HCT116 (cell line): ENCODE measurements around the gene TAS1R2. TPM values are rescaled to one million over a fixed set of nuclear protein-coding genes. Genes with fewer than 3 reads are reported as not detected.

ENCODE experiments used
- ATAC-seq: fragments of 200-7000 bp; cut with Tn5 transposase; 2 replicates; pipeline ENCODE4 v1.9.1; 2020; ENCODE audit warnings: mild to moderate bottlenecking, moderate library complexity
- BruUV-seq: library from RNA; stranded (reverse); fragments of 400-500 nt; replicated peaks from 2 replicates; lab custom pipeline; 2021; lab: Mats Ljungman, UMichigan
- CTCF ChIA-PET: fragments of 300-600 bp; sonication (Branson Sonifier 250); formaldehyde crosslinking; loops from one replicate; lab custom pipeline; 2021; ENCODE audit warnings: antibody characterized with exemption; lab: Charles Lee
- POLR2A ChIA-PET: fragments of 300-600, 350-600 bp; sonication (Branson Sonifier 250); formaldehyde crosslinking; loops from one replicate; lab custom pipeline; 2021; ENCODE audit warnings: antibody characterized with exemption; lab: Charles Lee
- RAD21 ChIA-PET, 2 experiments: fragments of 300-600 bp; sonication (Branson Sonifier 250); formaldehyde crosslinking; loops; one replicate each; lab custom pipeline; 2023; ENCODE audit warnings: low total read pairs in 2 of 2; ENCODE audit not compliant: uncharacterized antibody in 2 of 2, unreplicated experiment in 2 of 2, low non-redundant PET in 1 of 2; lab: Charles Lee
- DNase-seq: peaks from one replicate; pipeline ENCODE4 v3.0.0-alpha.2; 2010; ENCODE audit warnings: low read depth, low spot score
- H2AFZ ChIP-seq: fragments of 200-600 bp; shearing (Covaris generic), sonication (generic); 2 replicates; pipeline ENCODE4 v1.6.1; 2017; ENCODE audit warnings: low read depth, mixed run types, mixed read lengths, antibody characterized with exemption, low read length; ENCODE audit not compliant: poor library complexity, severe bottlenecking
- H3K27ac ChIP-seq: 2 replicates; pipeline ENCODE4 v1.5.1; 2012; ENCODE audit warnings: low read depth, low read length
- H3K27me3 ChIP-seq: fragments of 200-600 bp; sonication (generic); 2 replicates; pipeline ENCODE4 v1.6.1; 2016; ENCODE audit warnings: mixed run types, low read length, mixed read lengths; ENCODE audit not compliant: insufficient read depth
- H3K36me3 ChIP-seq, 2 experiments: fragments of 200-500 bp in 1 of 2; fragments of 200-600 bp in 1 of 2; sonication (Bioruptor generic) in 1 of 2; sonication (generic) in 1 of 2; 2 replicates each; pipeline versions ENCODE4 v1.5.1 to v1.6.1; 2014 to 2016; ENCODE audit warnings: low read length in 2 of 2, inconsistent platforms in 1 of 2, mixed read lengths in 1 of 2, mixed run types in 1 of 2; ENCODE audit not compliant: insufficient read depth in 2 of 2, control insufficient read depth in 1 of 2
- H3K4me1 ChIP-seq, 2 experiments: fragments of 200-600 bp in 1 of 2; sonication (generic) in 1 of 2; 2 replicates each; pipeline versions ENCODE4 v1.5.1 to v1.6.1; 2012 to 2017; ENCODE audit warnings: low read length in 2 of 2, inconsistent platforms in 1 of 2, mild to moderate bottlenecking in 1 of 2, mixed read lengths in 1 of 2, mixed run types in 1 of 2, moderate library complexity in 1 of 2; ENCODE audit not compliant: insufficient read depth in 2 of 2, control insufficient read depth in 1 of 2
- H3K4me2 ChIP-seq: fragments of 200-600 bp; sonication (generic); 2 replicates; pipeline ENCODE4 v1.6.1; 2017; ENCODE audit warnings: mixed run types, low read length, mixed read lengths
- H3K4me3 ChIP-seq, 2 experiments: fragments of 200-600 bp in 1 of 2; sonication (generic) in 1 of 2; replicated peaks in 1 of 2; 2 replicates each; pipeline ENCODE4 v1.5.1; 2011 to 2016; ENCODE audit warnings: low read length in 2 of 2, control low read depth in 1 of 2, low read depth in 1 of 2, mild to moderate bottlenecking in 1 of 2, mixed read lengths in 1 of 2, mixed run types in 1 of 2
- H3K79me2 ChIP-seq: fragments of 200-600 bp; sonication (generic); 2 replicates; pipeline ENCODE4 v1.6.1; 2017; ENCODE audit warnings: mild to moderate bottlenecking, mixed run types, low read length, moderate library complexity, mixed read lengths; ENCODE audit not compliant: insufficient read depth
- H3K9ac ChIP-seq: fragments of 200-600 bp; sonication (generic); 2 replicates; pipeline ENCODE4 v1.6.1; 2016; ENCODE audit warnings: low read length, mixed read lengths
- H3K9me2 ChIP-seq: fragments of 200-600 bp; sonication (generic), shearing (Covaris generic); 2 replicates; pipeline ENCODE4 v1.6.1; 2017; ENCODE audit warnings: mixed run types, mild to moderate bottlenecking, moderate library complexity; ENCODE audit not compliant: insufficient read depth
- H3K9me3 ChIP-seq, 2 experiments: fragments of 200-500 bp in 1 of 2; fragments of 200-600 bp in 1 of 2; sonication (Bioruptor generic) in 1 of 2; sonication (generic) in 1 of 2; 2 replicates each; pipeline ENCODE4 v1.6.1; 2014 to 2017; ENCODE audit warnings: low read length in 2 of 2, mixed read lengths in 2 of 2, inconsistent platforms in 1 of 2, low read depth in 1 of 2, mild to moderate bottlenecking in 1 of 2, mixed run types in 1 of 2, moderate library complexity in 1 of 2; ENCODE audit not compliant: control insufficient read depth in 1 of 2, insufficient read depth in 1 of 2
- H4K20me1 ChIP-seq: fragments of 200-600 bp; sonication (generic), shearing (Covaris generic); 2 replicates; pipeline ENCODE4 v1.6.1; 2017; ENCODE audit warnings: mixed run types, mild to moderate bottlenecking, moderate library complexity; ENCODE audit not compliant: insufficient read depth
- CEBPB ChIP-seq: IDR thresholded peaks from 2 replicates; pipeline ENCODE4 v1.6.1; 2012; ENCODE audit warnings: low read depth
- EGR1 ChIP-seq: IDR thresholded peaks from 2 replicates; pipeline ENCODE4 v1.6.1; 2012; ENCODE audit warnings: low read depth
- ELF1 ChIP-seq: IDR thresholded peaks from 2 replicates; pipeline ENCODE4 v1.6.1; 2012; ENCODE audit warnings: low read depth, borderline replicate concordance
- EZH2 ChIP-seq: fragments of 200-600 bp; sonication (generic); IDR thresholded peaks from 2 replicates; pipeline ENCODE4 v1.6.1; 2017; ENCODE audit warnings: antibody characterized with exemption, mixed run types
- EZH2phosphoT487 ChIP-seq: fragments of 200-600 bp; IDR thresholded peaks from 2 replicates; pipeline ENCODE4 v1.6.1; 2018; ENCODE audit warnings: antibody characterized with exemption, borderline replicate concordance
- JUND ChIP-seq: IDR thresholded peaks from 2 replicates; pipeline ENCODE4 v1.6.1; 2012
- POLR2A ChIP-seq: IDR thresholded peaks from 2 replicates; pipeline ENCODE4 v1.7.0; 2011; ENCODE audit warnings: borderline replicate concordance; ENCODE audit not compliant: insufficient read depth, insufficient read length; ENCODE audit errors: extremely low read depth
- POLR2AphosphoS5 ChIP-seq: IDR thresholded peaks from 2 replicates; pipeline ENCODE4 v1.6.1; 2011; ENCODE audit warnings: mild to moderate bottlenecking, low read depth, low read length, moderate library complexity
- RAD21 ChIP-seq: IDR thresholded peaks from 2 replicates; pipeline ENCODE4 v1.6.1; 2012; ENCODE audit warnings: low read depth, mild to moderate bottlenecking
- SRF ChIP-seq: IDR thresholded peaks from 2 replicates; pipeline ENCODE4 v1.6.1; 2012; ENCODE audit warnings: low read depth
- YY1 ChIP-seq: IDR thresholded peaks from 2 replicates; pipeline ENCODE4 v1.6.1; 2011; ENCODE audit warnings: low read length, low read depth, moderate library complexity, mild to moderate bottlenecking; ENCODE audit not compliant: insufficient replicate concordance; ENCODE audit errors: extremely low read depth
- ZNF274 ChIP-seq: fragments of 200-500 bp; sonication (Bioruptor generic); IDR thresholded peaks from 2 replicates; pipeline ENCODE4 v1.6.1; 2014; ENCODE audit warnings: mild to moderate bottlenecking, low read depth, low read length, inconsistent platforms
- intact Hi-C: fragments of 100-400 bp; cut with micrococcal nuclease; formaldehyde crosslinking; loops from 2 replicates; pipeline ENCODE4 v1.10.0; 2022
- total RNA-seq: library from RNA; stranded (reverse); gene quantifications from one replicate; pipeline ENCODE4 v1.2.1, GENCODE V29; 2021; ENCODE audit not compliant: unreplicated experiment
- TF ChIP-seq, protein P1 (sequence below): IDR thresholded peaks from 2 replicates; pipeline ENCODE4 v1.6.1; 2012
- TF ChIP-seq, protein P2 (sequence below): IDR thresholded peaks from 2 replicates; pipeline ENCODE4 v1.6.1; 2011; ENCODE audit warnings: mild to moderate bottlenecking, low read length, moderate library complexity; ENCODE audit not compliant: insufficient replicate concordance; ENCODE audit errors: extremely low read depth
- TF ChIP-seq, protein P3 (sequence below), 3 experiments: fragments of 200-600 bp in 1 of 3; sonication (generic) in 1 of 3; IDR thresholded peaks in 2 of 3; conservative IDR thresholded peaks in 1 of 3; 2 replicates each; pipeline ENCODE4 v1.5.1; 2012 to 2017; ENCODE audit warnings: low read depth in 2 of 3, low read length in 2 of 3, antibody characterized with exemption in 1 of 3, borderline replicate concordance in 1 of 3, control low read depth in 1 of 3, mild to moderate bottlenecking in 1 of 3, mixed read lengths in 1 of 3, mixed run types in 1 of 3, moderate library complexity in 1 of 3; ENCODE audit not compliant: insufficient read depth in 1 of 3

The TAS1R2 gene
- total RNA-seq, 1 experiment from 2014 or later, result not detected

DNA sequence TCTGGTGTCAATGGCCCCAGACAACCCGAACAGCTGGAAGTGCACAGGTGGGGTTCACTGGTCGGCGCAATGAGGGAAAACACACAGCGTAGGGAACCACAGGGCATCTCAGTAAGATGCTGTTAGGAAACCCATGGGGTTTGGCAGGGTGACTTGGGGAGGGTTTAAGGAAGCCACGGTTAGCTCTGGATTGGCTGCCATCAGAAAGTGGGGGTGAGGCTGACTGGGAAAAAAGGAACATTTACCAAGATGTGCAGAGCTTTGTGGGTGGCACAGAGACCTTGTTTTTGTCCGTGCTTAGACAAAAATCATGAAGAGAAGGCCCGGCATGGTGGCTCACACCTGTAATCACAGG, 31.9 kb upstream of the TAS1R2 start:
- RAD21 ChIA-PET, result no interaction called here
- ATAC-seq, result no peak
- CTCF ChIA-PET, result interaction anchor here (0.6 to 1.6 kb wide), 3 partner anchors 12 to 345 kb away, joined by 3 to 6 read pairs (median 5); partner anchors contain the start of gene ALDH4A1
- Histone ChIP-seq H3K9me2 (no peaks in the 10 kb centered on the region), H3K27me3 (no peaks in the 10 kb centered on the region), H3K4me1 (0 out of 4 replicates have a peak, but pooled peaks cover 0 to under 1% of the 10 kb centered on the region in 2 experiments), H3K79me2 (no peaks in the 10 kb centered on the region), H3K9me3 (no peaks in the 10 kb centered on the region), H3K4me3 (no peak overlapping the region), H4K20me1 (no peaks in the 10 kb centered on the region), H3K4me2 (no peak overlapping the region), H3K27ac (no peak overlapping the region), H3K36me3 (no peaks in the 10 kb centered on the region), H2AFZ (no peak overlapping the region), H3K9ac (no peak overlapping the region)
- intact Hi-C loops, result no loop called here
- POLR2A ChIA-PET, result no interaction called here
- DNase-seq, result no peak
- no TSS peak for BruUV-seq
- TF ChIP-seq SRF, result no peak
- TF ChIP-seq RAD21, result no peak
- no peak for TF ChIP-seq EZH2
- TF ChIP-seq POLR2A, result no peak
- TF ChIP-seq, protein P1, sequence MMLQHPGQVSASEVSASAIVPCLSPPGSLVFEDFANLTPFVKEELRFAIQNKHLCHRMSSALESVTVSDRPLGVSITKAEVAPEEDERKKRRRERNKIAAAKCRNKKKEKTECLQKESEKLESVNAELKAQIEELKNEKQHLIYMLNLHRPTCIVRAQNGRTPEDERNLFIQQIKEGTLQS, result no peak
- no peak for TF ChIP-seq EGR1
- TF ChIP-seq CEBPB, result no peak
- no peak for TF ChIP-seq ZNF274
- no peak for TF ChIP-seq POLR2AphosphoS5

DNA sequence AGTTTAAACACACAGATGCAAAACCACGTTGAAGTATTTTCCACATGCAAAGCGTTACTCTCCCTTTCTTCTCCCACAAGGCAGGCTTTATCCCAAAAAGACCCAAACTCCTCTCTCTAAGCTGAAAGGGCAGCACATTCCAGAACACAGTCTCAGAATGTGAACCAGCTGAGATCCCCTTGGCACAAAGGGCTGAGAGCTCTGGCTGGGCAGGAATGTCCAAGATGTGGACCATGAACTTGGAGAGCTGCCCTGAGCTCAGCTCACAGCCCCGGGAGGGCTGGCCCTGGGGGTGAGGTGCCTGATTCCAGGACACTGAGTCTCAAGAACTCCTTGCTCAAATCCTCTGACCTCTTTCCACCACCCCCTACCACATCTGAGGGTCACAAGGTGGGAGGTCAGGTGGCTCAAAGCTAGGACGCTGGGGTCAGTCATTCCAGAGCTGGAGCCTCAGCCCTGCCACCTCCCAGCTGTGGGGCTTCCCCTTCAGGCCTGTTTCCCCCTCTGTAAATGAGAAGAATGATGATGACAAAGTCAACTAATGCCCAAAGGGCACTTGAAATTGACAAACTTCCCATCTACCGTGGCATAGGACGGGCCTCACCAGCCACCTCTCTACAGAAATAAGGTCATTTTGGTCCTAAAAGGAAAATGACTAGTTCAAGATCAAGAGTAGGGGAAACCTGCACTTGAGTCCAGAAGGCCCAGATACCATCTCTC, 31.4 kb upstream of the TAS1R2 start:
- Histone ChIP-seq H3K27ac (no peak overlapping the region), H2AFZ (no peak overlapping the region), H3K27me3 (no peaks in the 10 kb centered on the region), H3K9ac (no peak overlapping the region), H3K9me2 (no peaks in the 10 kb centered on the region), H3K4me3 (no peak overlapping the region), H3K36me3 (no peaks in the 10 kb centered on the region), H3K9me3 (no peaks in the 10 kb centered on the region), H3K4me1 (peaks cover 0 to 5% of the 10 kb centered on the region in 2 experiments; a peak in 1 of 4 replicates), H3K79me2 (no peaks in the 10 kb centered on the region), H3K4me2 (no peak overlapping the region), H4K20me1 (no peaks in the 10 kb centered on the region)
- intact Hi-C loops, result no loop called here
- no TSS peak for BruUV-seq
- no peak for DNase-seq
- POLR2A ChIA-PET, result no interaction called here
- ATAC-seq, result no peak
- CTCF ChIA-PET, result interaction anchor here (0.6 to 1.6 kb wide), 3 partner anchors 12 to 345 kb away, joined by 3 to 6 read pairs (median 5); partner anchors contain the start of gene ALDH4A1
- RAD21 ChIA-PET, result no interaction called here
- TF ChIP-seq, protein P2, sequence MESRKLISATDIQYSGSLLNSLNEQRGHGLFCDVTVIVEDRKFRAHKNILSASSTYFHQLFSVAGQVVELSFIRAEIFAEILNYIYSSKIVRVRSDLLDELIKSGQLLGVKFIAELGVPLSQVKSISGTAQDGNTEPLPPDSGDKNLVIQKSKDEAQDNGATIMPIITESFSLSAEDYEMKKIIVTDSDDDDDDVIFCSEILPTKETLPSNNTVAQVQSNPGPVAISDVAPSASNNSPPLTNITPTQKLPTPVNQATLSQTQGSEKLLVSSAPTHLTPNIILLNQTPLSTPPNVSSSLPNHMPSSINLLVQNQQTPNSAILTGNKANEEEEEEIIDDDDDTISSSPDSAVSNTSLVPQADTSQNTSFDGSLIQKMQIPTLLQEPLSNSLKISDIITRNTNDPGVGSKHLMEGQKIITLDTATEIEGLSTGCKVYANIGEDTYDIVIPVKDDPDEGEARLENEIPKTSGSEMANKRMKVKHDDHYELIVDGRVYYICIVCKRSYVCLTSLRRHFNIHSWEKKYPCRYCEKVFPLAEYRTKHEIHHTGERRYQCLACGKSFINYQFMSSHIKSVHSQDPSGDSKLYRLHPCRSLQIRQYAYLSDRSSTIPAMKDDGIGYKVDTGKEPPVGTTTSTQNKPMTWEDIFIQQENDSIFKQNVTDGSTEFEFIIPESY, result no peak
- TF ChIP-seq, protein P1, result no peak
- no peak for TF ChIP-seq CEBPB
- no peak for TF ChIP-seq JUND
- TF ChIP-seq POLR2AphosphoS5, result no peak
- no peak for TF ChIP-seq YY1
- TF ChIP-seq, protein P3, sequence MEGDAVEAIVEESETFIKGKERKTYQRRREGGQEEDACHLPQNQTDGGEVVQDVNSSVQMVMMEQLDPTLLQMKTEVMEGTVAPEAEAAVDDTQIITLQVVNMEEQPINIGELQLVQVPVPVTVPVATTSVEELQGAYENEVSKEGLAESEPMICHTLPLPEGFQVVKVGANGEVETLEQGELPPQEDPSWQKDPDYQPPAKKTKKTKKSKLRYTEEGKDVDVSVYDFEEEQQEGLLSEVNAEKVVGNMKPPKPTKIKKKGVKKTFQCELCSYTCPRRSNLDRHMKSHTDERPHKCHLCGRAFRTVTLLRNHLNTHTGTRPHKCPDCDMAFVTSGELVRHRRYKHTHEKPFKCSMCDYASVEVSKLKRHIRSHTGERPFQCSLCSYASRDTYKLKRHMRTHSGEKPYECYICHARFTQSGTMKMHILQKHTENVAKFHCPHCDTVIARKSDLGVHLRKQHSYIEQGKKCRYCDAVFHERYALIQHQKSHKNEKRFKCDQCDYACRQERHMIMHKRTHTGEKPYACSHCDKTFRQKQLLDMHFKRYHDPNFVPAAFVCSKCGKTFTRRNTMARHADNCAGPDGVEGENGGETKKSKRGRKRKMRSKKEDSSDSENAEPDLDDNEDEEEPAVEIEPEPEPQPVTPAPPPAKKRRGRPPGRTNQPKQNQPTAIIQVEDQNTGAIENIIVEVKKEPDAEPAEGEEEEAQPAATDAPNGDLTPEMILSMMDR (IDR thresholded peaks at IDR 0.05 in 2 of 3, conservative IDR thresholded peaks at IDR 0.05 in 1 of 3; ENCODE audit: borderline replicate concordance in 1 of 3, insufficient read depth in 1 of 3, low read depth in 2 of 3, low read length in 2 of 3), result no peak
- no peak for TF ChIP-seq ELF1
- no peak for TF ChIP-seq EZH2phosphoT487
